GM18873 (cell line): ENCODE results near the gene SLC6A6.

Experiments used
- ATAC-seq: cut with Tn5 transposase; IDR thresholded peaks from one replicate; pipeline ENCODE4 v1.9.1; 2021; ENCODE audit warnings: mild to moderate bottlenecking, moderate library complexity, moderate number of reproducible peaks; ENCODE audit not compliant: unreplicated experiment, low FRiP score

Gene SLC6A6

DNA sequence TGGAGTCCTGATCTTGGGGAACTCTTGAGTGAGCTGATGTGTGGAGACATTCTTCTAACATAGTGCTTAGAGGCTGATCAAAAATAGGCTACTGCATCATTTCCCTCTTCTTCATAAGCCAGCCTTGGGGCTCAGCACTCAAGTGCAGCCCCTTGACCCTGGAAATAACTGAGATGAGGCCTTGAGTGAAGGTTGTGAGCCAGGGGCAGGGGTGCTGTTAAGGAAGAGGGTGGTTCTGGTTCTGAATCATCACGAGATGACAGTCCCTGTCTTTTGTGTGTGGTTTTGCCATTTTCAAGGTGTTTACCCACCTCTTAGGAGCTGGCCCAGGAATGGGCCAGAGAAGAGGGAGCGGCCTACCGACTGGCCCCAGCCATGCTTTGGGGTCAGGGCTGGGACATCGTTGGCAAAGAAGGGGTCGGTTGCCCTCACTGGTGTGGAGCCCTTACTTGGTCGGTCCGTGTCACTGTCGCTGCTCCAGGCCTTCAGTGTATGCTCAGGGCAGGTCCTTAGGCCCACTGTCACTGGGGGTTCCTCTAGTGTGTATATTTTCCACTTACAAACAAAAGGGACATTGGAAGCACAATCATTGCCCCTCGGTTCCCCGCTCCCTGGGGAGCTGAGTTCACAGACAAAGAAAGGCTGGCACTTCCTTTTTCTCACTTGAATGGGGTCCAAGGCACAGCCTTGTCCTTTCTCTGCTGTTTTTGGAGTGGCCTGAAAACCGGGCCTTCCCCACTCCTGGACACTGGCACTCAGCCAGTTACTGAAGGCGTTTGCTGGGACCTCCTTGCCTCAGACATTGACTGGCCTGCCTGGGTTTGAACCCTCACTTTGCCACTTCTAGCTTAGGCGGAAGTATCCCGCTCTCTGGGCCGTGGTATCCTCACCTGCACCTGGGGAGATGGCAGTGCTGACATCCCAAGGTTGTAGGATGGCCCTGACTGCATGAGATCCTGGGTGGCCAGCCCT, 46.6 kb downstream of the SLC6A6 start:
- no peak for ATAC-seq

DNA sequence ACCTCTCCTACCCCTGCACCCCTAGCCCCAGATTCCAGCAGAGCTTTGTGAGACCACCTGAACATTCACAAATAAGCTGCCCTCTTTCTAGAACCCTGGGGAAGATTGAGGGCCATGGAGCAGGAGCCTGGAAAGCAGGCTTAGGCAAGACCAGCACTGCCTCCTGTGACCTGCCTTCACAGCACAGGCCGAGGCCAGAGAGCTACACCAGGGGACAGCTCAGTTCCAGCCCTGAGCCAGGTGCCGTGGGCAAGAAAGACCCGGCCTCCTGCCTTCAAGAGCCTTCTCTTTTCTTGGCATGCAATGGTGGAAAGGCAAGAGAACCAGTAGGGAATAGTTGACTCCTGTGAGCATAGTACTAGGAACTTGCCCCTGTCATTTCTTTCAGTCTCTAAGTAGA, 48.1 kb downstream of the SLC6A6 start:
- no peak for ATAC-seq

DNA sequence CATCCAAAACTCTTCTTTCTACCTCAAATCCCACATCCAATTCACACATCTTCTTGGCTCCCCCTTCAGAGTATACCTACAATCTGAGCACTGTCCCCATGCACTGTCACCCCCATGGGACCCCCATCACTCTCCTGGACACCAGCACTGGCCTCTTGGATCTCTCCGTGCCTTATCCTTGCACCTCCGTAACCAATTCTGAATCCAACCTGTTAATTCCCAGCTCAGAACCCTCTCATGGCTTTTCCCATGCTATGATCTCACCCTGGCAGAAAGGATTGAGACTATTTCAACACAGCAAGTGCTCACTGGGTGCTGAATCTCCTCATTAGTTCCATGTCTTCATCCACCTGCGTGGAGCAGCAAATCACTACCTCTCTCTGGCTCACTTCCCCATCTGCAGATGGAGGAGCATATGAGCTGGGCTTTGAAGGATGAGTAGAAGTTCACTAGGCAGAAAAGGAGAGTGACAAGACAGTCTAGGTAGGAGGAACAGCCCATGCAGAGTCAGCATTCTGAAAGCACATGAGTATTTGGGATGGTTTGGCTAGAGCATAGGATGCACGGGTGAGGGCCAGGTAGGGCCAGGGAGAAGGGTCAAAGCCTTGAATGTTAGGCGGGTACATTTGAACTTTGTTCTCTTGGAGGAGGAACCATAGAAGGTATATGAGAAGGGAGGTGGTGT, 48.7 kb downstream of the SLC6A6 start:
- no peak for ATAC-seq

DNA sequence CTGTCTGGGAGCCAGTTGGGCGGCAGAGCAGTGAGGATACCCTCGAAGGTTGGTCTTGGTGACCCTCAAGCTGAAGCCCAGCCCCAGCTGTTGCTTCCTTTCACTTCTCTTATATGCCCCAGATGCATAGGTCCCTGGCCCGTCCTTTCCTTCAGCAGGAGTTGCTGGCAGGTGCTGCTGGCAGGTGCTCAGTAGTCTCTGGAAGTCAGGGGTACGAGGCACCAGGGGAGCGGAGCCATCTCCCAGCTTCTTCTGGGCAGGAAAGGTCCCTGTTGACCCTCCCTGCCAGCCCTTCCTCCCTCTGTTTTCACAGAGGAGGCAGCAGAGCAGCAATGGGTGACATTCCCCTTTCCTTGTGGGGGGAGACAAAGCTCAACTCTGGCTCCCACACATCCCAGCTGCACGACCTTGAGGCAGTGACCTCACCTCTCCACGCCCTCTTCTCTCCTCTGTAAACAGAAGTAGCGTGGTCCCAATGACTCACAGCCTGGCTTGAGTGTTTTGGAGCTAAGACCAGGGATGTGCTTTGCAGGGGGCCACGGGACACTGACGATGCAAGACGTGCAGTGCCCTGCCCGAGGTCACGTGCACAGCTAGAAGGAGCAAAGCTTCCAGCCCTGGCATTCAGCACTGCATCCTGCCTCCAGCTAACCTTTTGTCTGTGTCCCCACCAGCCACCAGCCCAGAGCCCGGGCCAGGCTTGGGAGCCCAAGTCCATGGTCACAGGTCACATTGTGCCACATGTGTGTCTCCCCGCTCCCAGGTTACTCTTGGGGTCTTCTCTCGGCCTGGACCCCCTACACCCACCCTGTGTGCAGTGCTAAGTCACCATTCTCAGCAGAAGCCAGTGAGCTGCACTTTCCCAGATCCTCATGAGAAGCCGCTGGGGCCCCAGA, 49.7 kb downstream of the SLC6A6 start:
- ATAC-seq = no peak

DNA sequence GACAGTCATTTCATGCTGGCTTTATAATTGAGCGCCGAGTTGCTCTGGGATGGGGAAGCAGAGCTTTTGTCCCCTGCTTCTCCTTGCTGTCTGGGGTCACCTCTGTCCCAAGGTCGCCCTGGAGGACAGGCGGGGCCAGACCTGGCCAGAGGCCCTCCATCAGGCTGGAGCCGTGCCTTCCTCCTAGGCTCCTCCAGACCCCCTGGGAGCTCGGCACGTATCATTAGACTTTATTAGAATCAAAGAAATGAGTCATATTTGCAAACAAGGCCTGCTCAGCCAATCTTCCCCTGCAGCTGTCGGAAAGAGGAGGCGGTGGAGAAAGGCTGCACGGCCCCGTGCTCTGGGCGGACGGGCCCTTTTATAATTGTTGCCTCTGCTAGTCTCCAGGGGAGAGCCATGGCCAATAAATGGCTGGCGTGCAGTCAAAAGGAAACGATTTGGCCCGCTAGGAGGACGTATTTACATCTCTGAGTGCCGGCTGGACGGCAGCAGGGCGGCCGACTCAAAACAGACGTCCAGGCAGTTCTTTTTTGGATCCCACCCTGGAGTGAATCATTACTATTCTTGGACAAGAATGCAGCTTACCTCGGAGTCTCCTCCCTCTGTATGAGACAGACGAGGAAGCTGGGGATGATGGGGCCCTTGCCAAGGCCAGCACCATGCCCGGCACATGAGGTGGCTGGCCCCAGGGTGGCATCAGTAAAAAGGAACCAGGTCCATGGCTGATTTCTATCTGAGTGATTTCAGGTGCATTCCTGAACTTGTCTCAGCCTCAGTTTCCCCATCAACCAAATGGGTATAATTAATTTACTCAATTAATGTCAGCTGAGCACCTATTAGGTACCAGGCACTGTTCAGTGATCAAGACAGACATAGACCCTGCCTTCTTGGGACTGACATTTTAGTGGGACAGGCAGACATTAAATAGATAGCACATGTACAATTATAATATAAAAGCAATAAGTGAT, 50.6 kb downstream of the SLC6A6 start:
- ATAC-seq = no peak

DNA sequence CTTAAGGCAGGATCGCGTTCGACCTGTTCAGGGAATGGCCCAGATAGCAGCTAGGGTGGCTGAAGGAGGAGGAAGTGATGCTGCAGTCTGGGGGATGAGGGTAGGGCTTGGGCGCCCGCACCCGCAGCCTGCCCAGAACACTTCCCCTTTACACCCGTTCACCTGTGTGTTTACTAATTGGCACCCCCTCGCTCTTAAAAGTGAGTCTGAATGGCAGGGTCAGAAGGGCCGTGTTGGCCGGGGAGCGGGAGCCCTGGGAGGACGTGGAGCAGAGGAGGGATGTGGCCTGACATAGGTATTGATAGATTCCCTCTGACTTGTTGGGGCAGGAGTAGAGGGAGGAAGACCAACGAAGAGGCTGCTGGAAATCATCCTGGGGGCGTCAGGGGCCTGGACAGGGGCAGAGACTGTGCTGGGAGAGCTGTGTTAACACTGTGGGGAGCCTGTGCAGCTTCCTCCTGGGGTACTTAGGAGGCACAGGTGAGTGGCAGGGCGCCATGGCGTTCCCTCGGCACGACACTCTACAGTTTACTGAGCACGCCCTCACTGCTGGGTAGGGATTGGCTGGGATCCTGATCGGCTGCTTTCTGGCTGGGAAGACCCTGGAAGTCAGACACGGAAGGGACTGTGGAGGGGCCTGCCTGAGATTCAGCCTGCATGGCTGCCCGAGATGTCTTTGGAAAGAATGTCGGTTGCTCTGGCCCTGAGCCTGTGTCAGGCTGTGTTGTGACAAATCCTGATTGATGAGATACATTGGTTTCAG, 51.7 kb downstream of the SLC6A6 start:
- no peak for ATAC-seq

DNA sequence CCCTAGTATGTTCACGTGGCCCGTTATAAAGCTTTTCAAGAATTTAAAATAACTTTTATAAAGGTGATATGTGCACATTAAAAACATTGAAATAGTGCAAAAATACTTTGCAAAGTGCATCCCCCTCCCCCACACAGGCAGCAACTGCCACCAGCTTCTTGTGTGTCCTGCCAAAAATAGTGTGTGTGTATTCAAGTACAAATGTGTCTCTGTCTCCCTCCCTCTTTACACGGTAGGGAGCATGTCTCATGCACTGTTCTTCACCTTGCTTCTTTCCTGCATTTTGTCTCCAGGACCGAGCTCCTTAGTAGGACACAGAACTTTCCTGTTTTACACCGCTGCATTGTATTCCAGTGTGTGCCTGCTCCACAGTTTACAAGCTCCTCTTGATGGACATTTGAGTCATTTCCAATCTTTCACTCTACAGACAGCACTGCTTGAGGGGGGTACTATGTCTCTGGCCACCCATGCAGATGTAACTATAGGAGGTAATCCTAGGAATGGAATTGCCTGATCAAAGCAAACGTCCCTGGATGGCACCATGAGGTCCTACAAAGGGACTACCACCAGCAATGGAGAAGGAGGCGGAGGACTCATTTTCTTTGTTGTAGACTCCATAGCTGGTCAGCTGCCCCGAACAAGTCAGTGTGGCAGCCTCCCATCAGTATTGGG, 52.4 kb downstream of the SLC6A6 start:
- no peak for ATAC-seq

DNA sequence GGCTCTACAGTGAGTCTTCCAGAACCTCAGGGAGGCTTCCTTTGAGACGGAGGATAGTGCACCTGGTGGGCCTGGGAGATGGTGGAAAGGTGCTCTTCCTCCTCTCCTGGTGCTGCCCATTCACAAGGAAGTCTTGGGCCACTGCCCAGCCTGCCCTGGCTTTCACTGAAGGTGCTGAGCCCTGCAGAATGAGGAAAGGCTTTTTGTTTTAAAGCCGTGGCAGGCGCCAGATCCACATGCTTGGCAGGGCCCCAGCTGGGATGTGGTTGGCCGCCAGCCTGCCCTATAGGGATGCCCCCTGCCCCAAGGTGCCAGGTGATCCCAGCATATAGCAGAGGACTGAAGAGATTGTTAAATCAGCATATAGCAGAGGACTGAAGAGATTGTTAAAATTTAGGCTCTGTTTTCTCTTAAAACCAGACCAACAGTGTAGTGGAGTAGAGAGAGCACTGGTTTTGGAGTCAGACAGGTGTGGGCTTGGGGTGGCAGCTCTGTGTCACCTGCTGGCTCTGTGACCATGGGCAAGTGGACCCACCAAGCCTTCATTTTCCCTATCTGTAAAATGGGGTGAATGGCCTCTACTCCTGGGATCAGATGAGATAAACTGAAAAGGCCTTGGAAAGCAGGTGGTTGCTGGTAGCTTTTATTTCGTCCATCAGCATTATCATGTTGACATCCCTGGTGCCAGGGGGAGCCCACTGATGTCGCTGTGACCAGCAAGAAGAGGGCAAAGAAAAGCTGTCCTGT, 53.3 kb downstream of the SLC6A6 start:
- no peak for ATAC-seq

DNA sequence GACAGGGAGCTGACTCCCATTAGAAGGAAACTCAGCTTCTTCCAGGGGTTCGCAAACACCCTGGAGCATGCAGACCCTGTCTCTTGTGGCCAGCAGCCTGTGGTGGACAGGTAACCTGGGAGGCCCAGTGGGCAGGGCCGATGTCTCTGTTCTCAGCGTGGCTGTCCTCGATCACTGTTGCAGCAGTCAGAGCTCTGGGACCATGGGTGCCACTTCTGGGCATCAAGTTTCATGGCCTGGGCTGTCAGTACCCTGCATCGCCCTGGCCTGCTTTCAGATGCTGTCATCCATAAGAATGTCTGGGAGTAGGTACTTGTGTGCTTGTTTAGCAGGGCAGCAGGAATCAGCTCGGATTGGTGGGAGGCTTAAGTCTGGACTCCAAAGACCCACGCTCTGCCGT, 54.4 kb downstream of the SLC6A6 start:
- no peak for ATAC-seq

DNA sequence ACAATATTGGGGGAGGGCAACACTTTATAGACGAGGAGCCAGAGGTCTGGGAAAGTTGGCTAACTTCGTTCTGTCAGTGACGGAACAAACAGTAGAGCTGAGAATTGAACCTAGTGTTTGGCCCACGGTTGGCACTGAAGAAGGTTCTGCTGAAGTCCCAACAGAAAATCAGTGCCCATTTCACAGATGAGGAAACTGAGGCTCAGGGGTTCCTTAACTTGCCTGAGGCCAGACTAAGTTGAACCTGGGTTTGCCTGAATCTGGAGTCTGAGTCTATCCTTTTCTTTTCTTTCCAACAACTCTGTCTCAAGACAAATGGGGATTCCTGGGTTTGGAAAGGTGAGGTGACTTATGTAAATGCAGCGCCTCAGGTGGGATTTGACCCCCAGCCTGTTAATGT, 55.1 kb downstream of the SLC6A6 start:
- ATAC-seq = no peak

DNA sequence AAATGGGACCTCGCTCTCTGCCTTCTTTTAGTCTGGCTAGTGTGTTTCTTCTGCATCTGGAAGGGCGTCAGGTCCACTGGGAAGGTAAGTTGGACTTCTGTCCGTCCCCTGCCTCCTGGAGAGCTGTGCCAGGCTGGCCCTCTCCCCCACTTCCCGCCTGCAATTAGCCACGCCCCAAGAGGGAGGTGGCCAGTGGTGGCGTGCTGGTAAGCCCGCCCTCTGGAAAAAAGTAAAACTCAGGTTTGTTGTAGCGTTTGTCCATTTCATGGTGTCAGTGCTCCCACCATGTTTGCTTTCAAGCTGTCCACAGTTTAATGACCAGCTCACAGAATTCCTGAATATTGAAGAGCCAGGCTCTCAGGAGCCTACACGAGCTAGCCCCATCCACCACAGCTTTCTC, 55.6 kb downstream of the SLC6A6 start:
- no peak for ATAC-seq

DNA sequence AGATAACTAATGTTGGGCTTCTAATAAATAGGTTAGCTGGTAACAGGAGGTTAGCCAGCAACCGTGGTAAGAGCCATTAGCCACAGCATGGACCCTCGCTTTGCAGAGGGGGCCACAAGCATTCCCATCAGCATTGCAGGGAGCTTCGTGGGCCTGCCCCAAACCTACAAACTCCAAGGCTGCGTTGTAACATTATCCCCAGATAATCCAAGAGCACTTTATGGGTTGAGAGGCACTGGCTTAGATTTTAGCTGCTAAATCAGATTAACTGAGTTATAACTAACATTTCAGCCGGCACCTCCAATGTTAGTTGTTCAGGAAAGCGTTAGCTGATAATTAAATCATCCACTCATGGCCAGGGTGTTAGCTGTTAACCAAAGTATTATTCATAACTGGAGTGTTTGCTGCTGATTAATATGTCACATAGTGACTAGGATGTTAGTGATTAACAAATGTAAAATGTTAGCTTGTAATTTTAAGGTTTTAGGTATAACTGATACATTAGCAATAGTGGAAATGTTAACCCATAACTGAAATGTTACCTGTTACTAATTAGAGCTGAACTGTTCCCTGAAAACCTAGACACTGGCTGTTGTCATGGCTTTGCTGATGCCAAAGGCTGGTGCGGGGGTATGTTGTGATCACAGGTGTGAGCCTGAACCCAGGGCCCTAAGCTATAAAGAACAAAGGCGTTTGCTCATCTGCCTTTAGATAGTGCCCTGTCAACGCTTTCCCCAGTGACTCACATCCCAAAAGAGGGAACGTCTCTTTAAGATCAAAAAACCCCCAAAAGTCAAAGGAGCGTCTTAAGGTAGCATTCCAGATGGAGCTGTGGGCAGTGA, 56.2 kb downstream of the SLC6A6 start:
- ATAC-seq = no peak

DNA sequence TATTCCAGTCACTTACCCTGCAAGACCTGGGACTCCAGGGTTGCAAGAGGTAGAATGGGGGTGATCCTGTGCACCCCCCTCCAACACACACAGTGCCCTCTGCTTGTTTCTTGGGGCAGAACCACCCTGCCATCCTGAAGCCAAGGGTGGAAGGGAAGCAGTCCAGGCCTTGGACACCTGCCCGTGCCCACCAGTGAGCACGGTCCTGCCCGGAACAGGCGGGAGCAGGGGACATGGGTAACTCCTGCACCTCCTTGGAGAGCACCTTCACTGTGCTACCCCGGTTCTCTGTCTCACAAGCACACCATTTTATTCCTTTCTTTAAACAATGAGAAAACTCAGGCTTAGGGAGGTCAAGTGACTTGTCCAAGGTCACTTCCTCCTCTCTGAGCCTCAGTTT, 57.0 kb downstream of the SLC6A6 start:
- ATAC-seq = no peak

DNA sequence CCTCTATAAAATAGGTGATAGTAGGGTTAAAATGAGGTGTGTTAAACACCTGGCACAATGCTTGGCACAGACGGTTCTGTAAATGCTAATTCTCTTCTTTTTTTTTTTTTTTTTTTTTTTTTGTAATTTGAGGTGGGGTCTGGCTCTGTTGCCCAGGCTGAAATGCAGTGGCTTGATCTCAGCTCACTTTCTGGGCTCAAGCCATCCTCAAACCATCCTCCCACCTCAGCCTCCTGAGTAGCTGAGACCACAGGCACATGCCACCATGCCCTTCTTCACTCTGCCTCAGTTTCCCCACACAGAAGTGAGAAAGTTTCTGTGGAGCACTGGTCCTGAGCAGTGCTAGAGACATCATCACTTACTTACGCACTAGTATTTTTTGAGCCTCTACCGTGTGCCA, 57.4 kb downstream of the SLC6A6 start:
- ATAC-seq = no peak

DNA sequence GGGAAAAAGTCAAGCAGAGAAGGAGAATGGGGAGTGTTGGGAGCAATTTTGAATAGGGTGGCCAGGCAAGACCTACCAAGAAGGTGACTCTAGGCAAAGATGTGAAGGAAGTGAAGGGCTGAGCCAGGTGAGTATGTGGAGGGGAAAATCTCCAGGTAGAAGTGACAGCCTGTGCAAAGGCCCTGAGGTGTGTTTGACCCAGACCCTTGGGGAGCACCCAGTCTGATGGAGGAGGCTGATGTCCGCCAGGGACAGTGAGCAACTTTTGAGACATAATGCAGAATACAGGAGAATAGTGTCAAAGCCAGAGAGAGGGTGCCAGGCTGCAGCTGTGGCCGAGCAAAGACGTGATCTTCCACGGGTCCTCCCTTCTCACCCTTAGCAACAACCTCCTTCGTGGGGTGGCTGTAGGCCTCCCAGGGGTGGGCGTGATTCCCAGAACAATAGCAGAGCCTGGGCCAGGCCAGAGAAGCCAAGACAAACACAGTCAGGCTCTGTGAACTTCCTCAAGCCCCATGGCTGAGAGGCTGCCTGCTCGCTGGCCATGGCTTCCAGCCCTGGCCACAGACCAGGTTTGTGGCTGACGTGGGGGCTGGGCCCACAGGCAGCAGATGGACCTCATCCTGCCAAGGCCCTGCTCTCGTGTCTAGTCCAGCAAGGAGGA, 58.1 kb downstream of the SLC6A6 start:
- no peak for ATAC-seq

DNA sequence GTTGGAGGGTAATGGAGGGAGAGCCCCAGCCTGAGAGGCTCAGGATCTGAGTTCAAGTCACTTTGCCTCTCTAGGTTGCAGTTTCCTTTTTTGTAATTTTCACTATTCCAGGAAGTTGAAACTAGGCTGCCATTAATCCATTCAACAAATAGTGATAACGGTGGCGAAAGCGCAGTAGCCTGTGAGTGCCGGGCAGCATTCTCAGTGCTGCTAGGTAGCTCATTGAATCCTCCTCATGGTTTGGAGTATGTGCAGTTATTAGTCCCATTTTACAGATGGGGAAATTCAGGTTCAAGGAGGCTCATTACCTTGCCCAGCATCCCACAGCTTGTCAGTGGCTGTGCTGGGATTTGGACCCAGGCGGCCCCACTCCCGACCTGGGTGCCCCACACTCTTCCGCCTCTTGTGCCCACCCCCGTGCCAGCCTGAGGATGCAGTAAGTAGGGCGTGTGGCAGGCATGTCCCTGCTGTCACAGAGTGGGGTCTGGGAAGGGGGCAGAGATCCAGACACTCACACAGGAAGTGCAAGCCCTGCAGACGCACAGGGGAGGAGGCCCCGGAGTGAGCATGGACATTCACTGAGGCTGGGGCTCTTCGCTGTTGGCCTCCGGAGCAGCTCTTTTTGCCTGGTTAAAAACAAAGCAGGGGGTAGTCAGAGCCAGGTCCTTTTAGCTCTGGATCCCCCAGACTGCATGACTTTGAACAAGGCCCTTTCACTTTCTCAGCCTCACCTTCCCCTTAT, 58.8 kb downstream of the SLC6A6 start:
- ATAC-seq = no peak
